SK-N-MC (cell line): ENCODE data around the gene MEF2D.

ENCODE experiments used
- EZH2 ChIP-seq: fragments of 200-600 bp; sonication (generic); IDR thresholded peaks from one replicate; pipeline ENCODE4 v1.6.1; 2017; ENCODE audit warnings: antibody characterized with exemption
- POLR2AphosphoS5 ChIP-seq: IDR thresholded peaks from 2 replicates; pipeline ENCODE4 v1.6.1; 2012; ENCODE audit warnings: mild to moderate bottlenecking, low read depth, low read length, borderline replicate concordance

DNA sequence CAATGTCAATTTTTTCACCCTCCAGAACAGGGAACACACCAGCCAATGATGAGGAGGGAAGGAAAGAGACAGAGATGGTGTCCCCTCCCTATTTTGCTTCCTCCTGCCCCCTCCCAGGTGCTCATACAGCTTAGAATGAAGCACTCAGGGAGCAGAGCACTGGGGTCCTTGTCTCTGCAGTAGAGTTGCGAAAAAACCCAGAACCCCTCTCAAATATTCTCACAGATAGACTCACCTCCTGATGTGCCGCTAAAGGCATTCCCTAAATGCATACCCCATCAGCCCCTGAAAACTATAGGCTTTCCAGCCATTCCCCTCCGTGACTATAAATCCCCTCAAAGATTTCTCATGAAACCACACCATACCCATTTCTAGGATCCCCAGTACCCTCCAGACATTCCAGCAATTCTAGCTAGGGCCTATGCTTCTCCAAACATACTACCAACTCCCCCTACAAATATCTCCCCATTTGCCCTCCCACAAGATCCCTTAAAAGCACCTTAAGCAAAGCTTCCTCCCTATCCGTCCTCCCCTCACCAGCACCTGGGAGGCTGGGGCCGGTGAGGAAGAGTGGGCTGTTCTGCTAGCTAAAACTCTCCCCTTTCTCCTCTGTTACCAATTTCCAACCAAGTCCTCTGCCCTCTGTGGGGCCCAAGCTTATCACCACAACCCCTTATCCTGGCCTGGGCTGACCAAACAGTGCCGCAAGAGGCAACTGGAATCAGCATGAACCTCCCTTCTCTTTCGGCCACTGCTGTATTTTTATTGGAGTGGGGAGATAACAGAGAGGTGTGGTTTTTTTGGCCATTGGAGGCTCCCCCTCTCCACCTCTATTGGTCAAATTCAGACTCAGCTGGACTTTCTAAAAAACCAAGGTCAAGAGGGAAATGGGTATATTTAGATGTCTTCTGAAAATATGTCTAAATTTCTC is 76.9 kb downstream of the MEF2D start:
- TF ChIP-seq EZH2, result no peak
- no peak for TF ChIP-seq POLR2AphosphoS5
